ENCODE results near the gene NRN1L.
"Not testable (repeated sequence)": the region's sequence is repeated elsewhere in the genome, so short reads cannot be mapped to it uniquely, and the experiment has no call there.

Gene NRN1L

DNA sequence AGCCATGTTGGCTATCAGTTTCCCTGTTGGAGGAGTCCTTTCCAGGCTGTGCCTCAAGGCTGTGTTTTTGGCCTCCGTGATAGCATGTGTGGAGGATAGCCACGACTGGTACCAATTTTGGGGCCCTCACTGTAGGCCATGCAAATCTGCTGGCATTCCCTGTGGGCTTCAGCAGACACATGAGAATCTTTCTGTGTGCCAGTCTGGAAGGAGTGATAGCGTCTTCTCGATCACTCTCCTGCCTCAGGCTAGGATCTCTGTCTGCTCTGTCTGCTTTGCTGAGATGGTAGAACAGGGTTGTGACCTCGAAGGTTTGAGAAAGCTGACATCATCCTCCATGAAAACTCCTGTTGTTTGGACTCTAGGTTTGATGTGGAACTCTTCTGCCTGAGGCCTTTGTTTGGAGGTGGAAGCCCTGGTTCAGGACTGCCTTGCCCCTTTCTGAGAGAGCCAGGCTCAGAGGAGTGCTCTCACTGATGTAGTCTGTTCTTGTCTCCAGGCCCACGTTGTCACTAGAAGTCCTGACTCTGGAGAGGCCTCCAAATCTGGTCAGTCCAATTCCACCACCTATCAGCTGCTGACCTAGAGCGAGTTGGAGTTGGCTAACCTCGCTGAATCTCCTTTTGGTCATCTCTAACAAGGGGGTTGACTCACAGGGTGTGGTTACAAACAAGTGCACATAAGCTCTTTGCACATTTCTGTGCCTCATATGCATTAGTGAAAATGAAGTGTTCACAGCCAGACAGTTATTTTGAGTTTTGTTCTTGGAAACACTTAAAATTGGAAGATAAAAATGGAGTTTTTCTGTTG, 23.9 kb upstream of the NRN1L start:
- no peak for DNase-seq (ENCODE audit: low read depth)

DNA sequence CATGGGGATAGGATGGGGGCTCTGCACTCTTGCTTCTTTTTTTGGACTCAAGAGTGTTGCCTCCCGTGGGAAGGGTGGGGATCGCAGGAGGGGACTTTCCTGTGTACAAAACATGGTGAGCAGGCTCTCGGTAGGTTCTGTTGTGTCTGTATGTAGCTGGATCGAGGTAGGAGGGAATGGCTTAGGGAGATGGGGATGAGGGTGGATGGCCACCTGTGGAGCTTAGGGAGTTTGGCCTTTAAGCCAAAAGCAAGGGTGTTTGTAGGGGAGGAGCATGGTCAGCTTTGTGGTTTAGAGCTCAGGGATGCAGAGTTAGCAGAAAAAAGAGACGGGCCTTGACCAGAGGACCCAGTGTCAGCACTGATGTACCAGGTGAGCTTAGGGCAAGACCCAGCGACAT, 22.8 kb upstream of the NRN1L start:
- no peak for DNase-seq (ENCODE audit: low read depth)

DNA sequence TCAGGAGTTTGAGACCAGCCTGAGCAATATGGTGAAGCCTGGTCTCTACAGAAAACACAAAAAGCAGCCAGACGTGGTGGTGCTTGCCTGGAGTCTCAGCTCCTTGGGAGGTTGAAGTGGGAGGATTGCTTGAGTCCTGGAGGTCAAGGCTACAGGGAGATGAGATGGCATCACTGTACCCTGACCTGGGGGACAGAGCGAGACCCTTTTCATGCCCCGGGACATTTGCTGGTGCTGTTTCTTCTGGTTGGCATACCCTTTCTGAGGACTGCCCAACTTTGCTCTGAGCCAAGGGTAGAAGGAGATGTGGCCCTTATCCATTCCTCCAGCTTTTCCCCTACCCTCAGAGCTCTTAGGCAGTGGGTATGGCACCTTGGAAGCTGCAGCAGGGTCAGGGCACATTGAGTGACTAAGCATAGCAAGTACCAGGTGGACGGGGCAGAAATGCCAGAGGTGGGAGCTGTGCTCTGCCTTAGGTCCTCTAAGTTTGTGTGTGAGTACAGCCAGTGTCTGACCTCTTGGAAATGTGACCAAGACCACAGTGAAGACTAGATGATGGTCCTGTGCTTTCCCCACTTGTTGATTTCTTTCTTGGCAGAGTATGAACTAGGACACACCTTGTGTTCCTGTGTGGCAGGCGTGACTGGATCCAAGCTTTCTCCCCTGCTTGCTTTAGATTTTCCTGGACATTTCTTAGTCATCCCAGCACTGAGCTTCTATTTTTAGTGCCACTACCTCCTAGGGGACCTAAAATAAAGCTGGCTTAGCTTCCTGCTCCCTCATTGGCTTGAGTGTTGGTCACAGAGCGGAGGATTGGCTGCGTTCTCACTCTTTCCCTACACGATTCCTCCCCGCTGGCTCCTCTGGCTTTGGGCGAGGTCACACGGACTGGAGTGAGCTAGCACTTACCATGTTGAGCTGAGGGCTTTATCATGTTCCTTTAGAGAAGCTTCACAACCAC, 21.8 kb upstream of the NRN1L start:
- no peak for DNase-seq (ENCODE audit: low read depth)

DNA sequence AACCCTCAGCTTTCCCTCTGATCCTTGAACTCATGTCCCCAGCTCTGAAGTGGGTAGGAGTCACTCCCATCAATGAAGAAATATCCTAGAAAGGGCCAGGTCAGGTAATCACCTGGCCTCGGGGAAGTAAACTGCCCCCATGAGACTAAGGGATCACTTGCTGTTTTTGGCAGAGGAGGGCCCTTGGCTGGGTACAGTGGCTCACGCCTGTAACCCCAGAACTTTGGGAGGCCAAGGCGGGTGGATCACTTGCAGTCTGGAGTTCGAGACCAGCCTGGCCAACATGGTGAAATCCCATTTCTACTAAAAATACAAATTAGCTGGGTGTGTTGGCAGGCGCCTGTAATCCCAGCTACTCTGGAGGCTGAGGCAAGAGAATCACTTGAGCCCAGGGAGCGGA, 20.6 kb upstream of the NRN1L start:
- DNase-seq (ENCODE audit: low read depth), result not testable (repeated sequence)

DNA sequence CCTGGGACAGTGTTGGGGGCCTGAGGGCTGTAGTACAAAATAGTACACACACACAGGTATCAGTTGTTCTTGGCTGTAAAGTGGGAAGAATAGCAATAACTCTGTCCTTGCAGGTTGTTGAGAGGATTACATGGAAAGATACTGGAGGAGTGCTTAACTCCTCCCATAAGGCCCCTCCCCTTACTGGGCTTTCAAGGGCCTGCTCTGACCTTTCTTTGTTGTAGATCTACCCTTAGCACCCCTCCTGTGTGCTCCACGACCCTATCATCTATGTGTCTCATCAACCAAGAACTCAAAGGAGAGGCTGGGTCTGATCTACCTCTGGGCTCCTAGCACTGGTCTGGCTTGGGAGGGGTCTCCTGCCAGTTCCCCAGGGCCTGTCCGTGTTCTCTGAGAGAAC, 20.1 kb upstream of the NRN1L start:
- no peak for DNase-seq (ENCODE audit: low read depth)

DNA sequence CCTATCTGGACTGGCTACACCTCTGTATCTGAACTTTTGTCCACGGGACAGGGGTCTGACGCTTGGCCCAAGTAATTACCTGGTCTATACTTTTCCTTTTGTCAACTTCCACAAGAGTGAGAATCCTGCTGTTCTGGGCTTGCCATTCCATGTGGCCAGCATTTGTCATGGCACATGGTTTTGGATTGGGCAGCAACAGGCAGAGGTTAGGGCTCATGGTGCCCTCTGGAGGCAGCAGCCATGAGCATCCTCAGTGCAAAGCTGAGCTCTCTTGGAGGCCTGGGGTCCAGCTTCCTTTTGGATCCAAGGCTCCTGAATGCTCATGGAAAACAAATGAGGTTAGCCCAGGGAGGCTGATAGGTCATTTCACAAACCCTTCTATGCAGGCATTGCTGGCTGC, 19.4 kb upstream of the NRN1L start:
- no peak for DNase-seq (ENCODE audit: low read depth)

DNA sequence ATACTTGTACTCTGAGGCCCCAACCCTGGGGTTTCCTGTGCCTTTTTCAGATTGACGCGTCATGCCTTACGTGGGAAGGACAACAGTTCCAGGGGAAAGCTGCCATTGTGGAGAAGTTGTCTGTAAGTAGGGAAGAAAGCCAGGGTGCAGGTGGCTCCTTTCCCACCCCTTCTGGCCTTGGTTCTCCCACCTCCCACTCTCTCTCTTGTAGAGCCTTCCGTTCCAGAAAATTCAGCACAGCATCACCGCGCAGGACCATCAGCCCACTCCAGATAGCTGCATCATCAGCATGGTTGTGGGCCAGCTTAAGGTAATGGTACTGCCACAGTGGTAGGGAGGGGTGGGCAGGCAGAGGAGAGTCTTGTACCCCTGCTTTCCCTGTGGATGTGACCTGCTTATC, 16.4 kb upstream of the NRN1L start:
- DNase-seq (ENCODE audit: low read depth), result no peak

DNA sequence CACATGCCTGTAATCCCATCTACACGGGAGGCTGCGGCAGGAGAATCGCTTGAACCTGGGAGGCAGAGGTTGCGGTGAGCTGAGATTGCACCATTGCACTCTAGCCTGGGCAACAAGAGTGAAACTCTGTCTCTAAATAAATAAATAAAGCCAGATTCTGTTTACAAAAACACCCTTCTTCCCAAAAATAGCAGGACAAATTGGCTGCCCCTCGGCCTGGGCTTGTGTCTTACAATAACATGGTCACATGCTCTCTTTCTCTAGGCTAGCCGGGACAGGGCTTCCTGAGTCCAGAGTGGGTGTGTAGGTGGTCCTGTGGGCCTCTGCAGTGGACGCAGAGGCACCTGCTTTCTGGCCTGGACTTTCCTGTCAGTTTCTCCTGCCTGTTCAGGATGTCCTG, 15.0 kb upstream of the NRN1L start:
- no peak for DNase-seq (ENCODE audit: low read depth)

DNA sequence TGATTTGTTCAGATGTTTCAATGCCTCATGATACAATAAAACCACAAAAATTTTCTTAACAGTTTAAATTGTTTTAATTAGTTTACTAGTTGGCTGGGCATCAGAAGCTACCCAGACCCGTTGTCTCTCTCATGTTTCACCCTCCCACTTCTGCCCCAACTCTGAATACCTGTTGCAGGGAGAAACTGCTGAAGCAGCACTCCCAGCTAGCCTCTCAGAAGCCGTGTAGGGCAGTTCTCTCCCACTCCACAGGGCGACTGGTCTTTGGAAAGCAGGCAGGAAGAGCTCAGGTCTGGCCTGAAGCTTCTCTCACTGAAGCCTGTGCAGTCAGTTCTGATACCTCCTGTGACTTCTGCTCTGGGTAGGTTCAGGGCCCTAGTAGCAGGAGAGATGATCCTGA, 13.4 kb upstream of the NRN1L start:
- DNase-seq (ENCODE audit: low read depth), result no peak

DNA sequence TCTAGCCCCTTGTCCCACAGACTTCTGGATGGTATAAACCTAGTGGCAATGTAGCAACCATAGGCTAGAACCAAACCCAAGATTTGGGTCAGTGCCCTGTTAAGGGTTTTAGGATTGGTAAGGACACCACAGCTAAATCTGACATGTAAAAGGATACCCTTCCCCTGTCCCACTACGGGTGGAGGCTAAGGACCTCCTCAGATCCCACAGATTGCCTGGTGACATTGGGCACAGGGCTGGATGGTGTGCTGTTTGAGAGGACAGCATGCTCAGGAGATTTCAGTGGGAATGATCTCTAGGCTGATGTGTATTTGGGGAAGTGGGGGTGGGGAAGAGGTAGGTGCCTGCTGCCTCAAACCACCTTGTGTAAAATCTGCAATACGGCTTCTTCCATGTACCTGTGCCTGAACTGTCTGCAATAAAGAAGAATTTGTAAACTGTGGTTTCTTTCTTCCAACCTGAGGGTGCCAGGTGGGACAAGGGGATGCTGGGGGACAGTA, 12.5 kb upstream of the NRN1L start:
- no peak for DNase-seq (ENCODE audit: low read depth)

DNA sequence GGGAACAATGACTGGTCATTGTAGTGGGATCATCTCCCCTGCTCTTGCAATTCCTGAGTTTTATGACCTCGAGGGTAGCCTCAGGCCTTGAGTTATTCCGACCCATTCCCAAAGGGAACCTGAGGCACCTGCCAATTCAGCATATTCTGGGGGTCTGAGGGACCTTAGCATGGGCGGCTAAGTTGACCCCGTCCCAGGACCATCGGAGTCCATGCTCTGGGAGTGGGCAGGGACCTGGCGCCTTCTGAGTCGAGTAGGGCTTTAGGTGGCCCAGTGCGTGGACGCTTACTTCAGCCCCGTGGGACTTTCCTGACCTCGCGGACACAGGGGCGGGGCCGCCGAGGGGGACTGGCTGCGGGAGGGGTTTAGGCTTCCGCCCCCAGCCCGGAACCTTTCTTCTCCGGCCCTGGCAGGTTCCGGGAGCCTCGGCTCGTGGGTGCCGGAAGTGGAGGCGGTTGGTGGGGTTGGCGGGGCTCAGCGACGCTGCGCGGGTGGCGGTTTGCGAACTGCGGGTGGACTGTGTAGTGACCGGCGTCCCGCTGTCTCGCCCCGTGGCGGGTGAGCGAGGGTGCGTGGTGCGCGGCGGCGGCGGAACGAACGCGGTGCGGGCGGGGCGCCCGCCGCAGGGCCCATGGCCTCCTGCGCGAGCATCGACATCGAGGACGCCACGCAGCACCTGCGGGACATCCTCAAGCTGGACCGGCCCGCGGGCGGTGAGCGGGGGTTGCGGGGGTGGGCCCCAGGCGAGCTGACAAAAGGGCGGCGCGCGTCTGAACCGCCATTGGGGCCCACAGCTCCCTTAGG, 11.9 kb upstream of the NRN1L start, which contains the start of gene EDC4:
TSS of gene EDC4 (plus strand) at position 422 of the 804 bp plus-strand sequence. CDS start at position 632, 210 bp downstream.
- DNase-seq (ENCODE audit: low read depth), result peak; percentile 75

DNA sequence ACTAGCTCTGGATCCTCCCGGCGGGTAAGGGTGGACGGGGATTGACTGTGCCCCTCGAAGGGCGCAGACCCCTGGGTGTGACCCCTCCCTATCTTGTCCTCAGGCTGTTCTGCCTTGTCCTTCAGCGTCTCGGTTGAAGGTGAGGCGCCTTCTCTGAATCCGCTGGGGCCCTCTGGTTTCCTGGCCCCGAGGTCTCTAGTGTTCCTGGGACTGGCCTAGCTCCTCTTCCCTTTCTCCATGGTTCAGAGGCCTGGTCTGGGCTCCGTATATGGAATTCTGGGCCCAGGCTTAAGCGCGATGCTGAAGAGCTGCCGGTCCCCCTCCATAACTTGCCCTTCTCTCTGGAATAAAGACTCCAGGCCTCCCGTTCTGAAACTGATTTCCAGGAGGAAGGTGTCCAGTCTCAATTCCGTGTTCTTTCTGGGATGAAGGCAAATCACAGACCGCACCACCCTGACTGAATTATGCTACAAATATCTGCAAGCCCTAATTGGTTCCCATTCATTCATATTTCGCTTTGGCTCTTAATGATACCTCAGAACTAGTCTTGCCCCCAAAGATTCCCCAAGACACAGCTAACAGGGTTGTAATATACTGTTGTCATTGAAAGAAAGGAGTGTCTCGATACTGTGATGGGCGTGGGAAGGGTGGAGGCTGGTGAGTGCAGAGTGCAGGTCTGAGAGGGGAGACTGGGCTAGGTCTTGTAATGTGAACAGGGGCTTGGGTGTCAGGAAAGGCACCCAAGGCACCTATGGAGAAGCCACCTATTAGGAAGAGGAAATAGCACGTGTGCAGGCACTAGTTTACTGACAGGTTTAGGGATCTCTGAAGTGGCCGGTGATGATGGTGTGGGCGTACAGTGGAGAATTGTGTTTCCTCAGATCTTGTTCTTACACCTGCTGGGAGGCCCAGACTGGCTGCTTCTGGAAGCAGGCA, 11.0 kb upstream of the NRN1L start:
- no peak for DNase-seq (ENCODE audit: low read depth)

DNA sequence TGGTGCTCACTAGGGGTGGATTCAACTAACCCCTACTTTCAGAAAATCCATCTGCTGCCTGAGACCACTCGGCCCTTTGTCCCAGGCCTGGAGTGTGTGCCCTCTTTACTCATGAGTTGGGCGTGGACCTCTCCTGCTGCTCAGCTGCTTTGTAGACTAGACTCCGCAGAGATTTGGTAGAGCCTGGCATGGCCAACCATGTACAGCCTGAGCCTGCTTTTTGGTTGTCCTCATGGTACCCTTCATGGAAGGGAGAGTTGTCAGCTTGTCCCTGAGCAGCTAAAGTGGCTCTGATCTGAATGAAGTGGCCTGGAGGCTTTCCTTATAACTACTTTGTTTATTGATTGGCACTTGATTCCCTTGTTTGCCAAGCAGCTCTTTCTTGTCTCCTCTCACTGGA, 10.3 kb upstream of the NRN1L start:
- DNase-seq (ENCODE audit: low read depth), result no peak

DNA sequence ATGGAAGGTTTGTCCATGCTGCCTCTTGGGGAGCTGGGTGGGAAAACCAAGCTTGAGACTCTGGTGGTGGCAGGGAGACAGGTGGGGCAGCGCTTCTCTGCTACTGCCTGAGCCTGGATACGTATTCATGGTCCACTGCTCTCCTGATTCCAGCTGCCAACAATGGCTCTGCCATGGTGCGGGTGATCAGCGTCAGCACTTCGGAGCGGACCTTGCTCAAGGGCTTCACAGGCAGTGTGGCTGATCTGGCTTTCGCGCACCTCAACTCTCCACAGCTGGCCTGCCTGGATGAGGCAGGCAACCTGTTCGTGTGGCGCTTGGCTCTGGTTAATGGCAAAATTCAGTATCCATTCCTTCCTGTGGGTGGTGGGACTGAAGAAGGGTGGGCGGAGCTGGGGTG, 7.6 kb upstream of the NRN1L start:
- no peak for DNase-seq (ENCODE audit: low read depth)

DNA sequence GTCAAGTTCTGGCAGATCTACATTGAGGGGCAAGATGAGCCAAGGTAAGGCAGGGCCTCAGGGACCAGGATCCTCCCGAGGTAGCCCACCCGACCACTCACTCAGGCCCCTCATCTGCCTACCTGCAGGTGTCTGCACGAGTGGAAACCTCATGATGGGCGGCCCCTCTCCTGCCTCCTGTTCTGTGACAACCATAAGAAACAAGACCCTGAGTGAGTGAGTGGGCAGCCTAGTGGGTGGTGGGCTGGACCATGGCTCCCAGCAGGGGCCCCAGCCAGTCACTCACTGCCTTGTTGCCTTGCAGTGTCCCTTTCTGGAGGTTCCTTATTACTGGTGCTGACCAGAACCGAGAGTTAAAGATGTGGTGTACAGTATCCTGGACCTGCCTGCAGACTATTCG, 6.5 kb upstream of the NRN1L start:
- no peak for DNase-seq (ENCODE audit: low read depth)

DNA sequence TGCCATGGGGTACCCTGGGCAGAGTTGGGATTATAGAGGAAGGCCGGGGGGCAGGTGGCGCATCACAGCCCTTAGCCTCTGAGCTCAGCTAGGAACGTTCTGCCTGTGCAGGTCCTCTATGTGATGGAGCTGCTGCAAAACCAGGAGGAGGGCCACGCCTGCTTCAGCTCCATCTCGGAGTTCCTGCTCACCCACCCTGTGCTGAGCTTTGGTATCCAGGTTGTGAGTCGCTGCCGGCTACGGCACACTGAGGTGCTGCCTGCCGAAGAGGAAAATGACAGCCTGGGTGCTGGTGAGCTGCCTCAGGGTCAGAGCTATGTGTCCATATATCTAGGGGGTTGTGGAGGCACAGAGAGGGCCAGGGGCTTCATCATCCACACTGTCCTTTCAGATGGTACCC, 5.8 kb upstream of the NRN1L start:
- no peak for DNase-seq (ENCODE audit: low read depth)

DNA sequence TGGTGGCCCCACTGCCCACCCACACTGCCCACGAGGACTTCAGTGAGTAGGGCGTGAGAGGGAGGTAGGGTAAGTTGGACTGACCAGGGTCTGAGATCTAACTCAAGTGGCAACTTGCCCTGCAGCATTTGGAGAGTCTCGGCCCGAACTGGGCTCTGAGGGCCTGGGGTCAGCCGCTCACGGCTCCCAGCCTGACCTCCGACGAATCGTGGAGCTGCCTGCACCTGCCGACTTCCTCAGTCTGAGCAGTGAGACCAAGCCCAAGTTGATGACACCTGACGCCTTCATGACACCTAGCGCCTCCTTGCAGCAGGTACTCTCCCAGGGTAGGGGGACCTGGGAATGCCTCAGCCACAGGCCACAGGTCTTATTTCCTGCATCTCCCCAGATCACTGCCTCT, 5.2 kb upstream of the NRN1L start:
- DNase-seq (ENCODE audit: low read depth), result no peak

DNA sequence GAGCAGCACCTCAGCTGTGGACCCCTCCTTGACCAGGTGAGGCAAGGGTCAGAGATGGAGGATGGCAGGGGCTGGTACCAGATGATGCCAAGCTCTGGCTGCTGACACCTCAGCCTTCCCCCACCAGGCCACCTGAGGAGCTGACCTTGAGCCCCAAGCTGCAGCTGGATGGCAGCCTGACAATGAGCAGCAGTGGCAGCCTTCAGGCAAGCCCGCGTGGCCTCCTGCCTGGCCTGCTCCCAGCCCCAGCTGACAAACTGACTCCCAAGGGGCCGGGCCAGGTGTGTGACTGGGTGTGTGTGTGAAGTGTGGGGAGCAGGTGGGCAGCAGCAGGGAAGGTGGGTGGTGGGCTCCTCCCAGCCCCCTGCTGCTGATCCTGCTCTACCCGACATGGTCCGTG, 4.7 kb upstream of the NRN1L start:
- DNase-seq (ENCODE audit: low read depth), result no peak

DNA sequence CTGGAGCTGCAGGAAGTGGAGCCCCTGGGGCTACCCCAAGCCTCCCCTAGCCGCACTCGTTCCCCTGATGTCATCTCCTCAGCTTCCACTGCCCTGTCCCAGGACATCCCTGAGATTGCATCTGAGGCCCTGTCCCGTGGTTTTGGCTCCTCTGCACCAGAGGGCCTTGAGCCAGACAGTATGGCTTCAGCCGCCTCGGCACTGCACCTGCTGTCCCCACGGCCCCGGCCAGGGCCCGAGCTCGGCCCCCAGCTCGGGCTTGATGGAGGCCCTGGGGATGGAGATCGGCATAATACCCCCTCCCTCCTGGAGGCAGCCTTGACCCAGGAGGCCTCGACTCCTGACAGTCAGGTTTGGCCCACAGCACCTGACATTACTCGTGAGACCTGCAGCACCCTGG, 4.1 kb upstream of the NRN1L start:
- DNase-seq (ENCODE audit: low read depth), result no peak

DNA sequence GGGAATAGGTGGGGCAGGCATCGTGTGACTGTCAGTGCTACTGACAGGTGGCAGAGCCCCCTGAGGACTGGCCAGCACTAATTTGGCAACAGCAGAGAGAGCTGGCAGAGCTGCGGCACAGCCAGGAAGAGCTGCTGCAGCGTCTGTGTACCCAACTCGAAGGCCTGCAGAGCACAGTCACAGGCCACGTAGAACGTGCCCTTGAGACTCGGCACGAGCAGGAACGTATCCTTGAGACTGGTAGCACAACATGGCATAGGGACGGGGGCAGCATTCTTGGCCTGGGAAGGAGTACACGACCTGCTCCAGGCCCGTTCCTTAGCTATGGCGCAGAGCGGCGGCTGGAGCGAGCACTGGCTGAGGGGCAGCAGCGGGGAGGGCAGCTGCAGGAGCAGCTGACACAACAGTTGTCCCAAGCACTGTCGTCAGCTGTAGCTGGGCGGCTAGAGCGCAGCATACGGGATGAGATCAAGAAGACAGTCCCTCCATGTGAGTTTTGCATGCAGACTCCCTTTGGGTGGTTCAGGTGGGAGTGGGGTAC, 3.0 kb upstream of the NRN1L start:
- no peak for DNase-seq (ENCODE audit: low read depth)
